Measurements from ENCODE around the gene TMEM72.

DNA sequence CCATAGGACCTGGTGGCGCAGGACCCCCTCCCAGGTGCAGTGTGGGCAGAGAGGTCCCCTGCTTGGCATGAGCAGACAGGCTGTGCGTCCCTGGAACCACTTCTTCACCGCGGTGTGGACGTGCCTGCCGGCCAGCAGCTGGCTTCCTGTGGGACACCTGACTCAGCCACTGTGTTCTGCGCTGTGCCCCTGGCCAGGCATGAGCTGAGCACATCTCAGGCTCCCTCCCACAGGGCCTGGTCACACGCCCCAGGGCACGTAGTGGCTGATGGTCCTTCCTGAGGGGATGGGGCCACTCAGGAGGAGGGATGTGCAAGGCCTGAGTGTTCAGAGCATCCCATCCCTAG is 71.0 kb downstream of the TMEM72 start:
- TF ChIP-seq EZH2 (IDR thresholded peaks at IDR 0.05): no peak
- TF ChIP-seq POLR2AphosphoS5 (IDR thresholded peaks at IDR 0.05; ENCODE audit: borderline replicate concordance, low read depth, low read length): no peak
